HG03060 (cell line): Measurements from ENCODE around the gene CACUL1.
"Not testable (repeated sequence)": the region's sequence is repeated elsewhere in the genome, so short reads cannot be mapped to it uniquely, and the experiment has no call there.

Source experiments
- ATAC-seq: cut with Tn5 transposase; IDR thresholded peaks from one replicate; pipeline ENCODE4 v1.9.1; 2021; ENCODE audit warnings: low read depth, moderate number of reproducible peaks; ENCODE audit not compliant: unreplicated experiment

Gene CACUL1

GRCh38 chr10:118662228-118663035 lies 92.3 kb downstream of the CACUL1 start:
- no peak for ATAC-seq

GRCh38 chr10:118658762-118659161 lies 96.0 kb downstream of the CACUL1 start:
- ATAC-seq, result no peak

GRCh38 chr10:118658168-118658567 lies 96.6 kb downstream of the CACUL1 start:
- not testable (repeated sequence) for ATAC-seq

- ATAC-seq, result not testable (repeated sequence)
These were observed 109.5 kb downstream of the CACUL1 start for GRCh38 chr10:118645294-118645693.

GRCh38 chr10:118642228-118642627 lies 112.5 kb downstream of the CACUL1 start:
- no peak for ATAC-seq

GRCh38 chr10:118638680-118639079 lies 116.1 kb downstream of the CACUL1 start:
- ATAC-seq, result no peak

- no peak for ATAC-seq
These were observed 118.9 kb downstream of the CACUL1 start for GRCh38 chr10:118635674-118636402.

GRCh38 chr10:118633786-118634185 lies 121.0 kb downstream of the CACUL1 start:
- ATAC-seq, result no peak

- ATAC-seq, result no peak
These were observed 125.6 kb downstream of the CACUL1 start for GRCh38 chr10:118629211-118629610.

GRCh38 chr10:118628397-118628796 lies 126.4 kb downstream of the CACUL1 start:
- ATAC-seq, result no peak

- ATAC-seq, result no peak
These were observed 127.8 kb downstream of the CACUL1 start for GRCh38 chr10:118626953-118627352.
